Measurements from ENCODE around the gene ABHD4. TPM values are rescaled to one million over a fixed set of nuclear protein-coding genes. Genes with fewer than 3 reads are reported as not detected.

The ABHD4 gene
- total and polyA plus RNA-seq, 10 of the 15 experiments (the other 5 are each of a cell fraction or from before 2014, with no cell fraction given), result 5.4 to 28.7 (median 10.8) TPM

DNA sequence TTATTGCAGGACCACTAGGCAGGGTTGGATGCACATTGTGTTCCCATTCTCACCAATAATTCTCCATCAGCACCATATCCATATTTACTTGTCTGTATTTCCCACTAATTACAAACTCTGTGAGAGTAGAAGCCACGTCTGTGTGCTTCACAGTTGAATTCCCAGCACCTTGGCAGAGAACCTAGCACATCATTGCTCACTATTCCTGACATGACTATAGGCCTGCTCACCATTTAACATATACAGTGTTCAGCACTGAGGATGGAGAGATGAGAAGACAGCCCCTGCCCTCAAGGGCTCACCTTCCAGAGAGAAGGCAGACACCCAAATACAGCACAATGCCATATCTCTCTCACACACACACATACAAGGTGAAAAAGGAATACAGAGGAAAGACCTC lies 14.1 kb upstream of the ABHD4 start:
- peak overlapping the region; percentile 13; the same call in 1 of the 2 replicates for H3K27ac ChIP-seq (ENCODE audit: control insufficient read depth, insufficient read depth)
- no TSS peak for BruUV-seq (replicated peaks)
- POLR2A ChIA-PET, result interaction anchor here (0.6 to 8.1 kb wide), 2 partner anchors 15 to 234 kb away, joined by 5 to 91 read pairs; partner anchors contain the start of gene ABHD4
- H3K9ac ChIP-seq (ENCODE audit: control insufficient read depth, insufficient read depth, low read length), result no peak overlapping the region
- no peaks in the 10 kb centered on the region for H3K27me3 ChIP-seq (replicated peaks in 1 of 2; ENCODE audit: control insufficient read depth in 2 of 2, insufficient read depth in 2 of 2, low read length in 1 of 2)
- TF ChIP-seq, protein P1, sequence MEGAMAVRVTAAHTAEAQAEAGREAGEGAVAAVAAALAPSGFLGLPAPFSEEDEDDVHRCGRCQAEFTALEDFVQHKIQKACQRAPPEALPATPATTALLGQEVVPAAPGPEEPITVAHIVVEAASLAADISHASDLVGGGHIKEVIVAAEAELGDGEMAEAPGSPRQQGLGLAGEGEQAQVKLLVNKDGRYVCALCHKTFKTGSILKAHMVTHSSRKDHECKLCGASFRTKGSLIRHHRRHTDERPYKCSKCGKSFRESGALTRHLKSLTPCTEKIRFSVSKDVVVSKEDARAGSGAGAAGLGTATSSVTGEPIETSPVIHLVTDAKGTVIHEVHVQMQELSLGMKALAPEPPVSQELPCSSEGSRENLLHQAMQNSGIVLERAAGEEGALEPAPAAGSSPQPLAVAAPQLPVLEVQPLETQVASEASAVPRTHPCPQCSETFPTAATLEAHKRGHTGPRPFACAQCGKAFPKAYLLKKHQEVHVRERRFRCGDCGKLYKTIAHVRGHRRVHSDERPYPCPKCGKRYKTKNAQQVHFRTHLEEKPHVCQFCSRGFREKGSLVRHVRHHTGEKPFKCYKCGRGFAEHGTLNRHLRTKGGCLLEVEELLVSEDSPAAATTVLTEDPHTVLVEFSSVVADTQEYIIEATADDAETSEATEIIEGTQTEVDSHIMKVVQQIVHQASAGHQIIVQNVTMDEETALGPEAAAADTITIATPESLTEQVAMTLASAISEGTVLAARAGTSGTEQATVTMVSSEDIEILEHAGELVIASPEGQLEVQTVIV (IDR thresholded peaks at IDR 0.05; ENCODE audit: borderline replicate concordance, partially characterized antibody), result no peak
- TF ChIP-seq SMAD1 (IDR thresholded peaks at IDR 0.05; ENCODE audit: low read depth, partially characterized antibody) (no peak), DPF2 (IDR thresholded peaks at IDR 0.05) (no peak), GABPA (IDR thresholded peaks at IDR 0.05; ENCODE audit: low read depth) (no peak), SP1 (IDR thresholded peaks at IDR 0.05; ENCODE audit: low read depth, low read length) (no peak)
- TF ChIP-seq, protein P2, sequence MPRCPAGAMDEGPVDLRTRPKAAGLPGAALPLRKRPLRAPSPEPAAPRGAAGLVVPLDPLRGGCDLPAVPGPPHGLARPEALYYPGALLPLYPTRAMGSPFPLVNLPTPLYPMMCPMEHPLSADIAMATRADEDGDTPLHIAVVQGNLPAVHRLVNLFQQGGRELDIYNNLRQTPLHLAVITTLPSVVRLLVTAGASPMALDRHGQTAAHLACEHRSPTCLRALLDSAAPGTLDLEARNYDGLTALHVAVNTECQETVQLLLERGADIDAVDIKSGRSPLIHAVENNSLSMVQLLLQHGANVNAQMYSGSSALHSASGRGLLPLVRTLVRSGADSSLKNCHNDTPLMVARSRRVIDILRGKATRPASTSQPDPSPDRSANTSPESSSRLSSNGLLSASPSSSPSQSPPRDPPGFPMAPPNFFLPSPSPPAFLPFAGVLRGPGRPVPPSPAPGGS (IDR thresholded peaks at IDR 0.05; ENCODE audit: borderline replicate concordance, insufficient read depth, low read depth, low read length, poor library complexity, severe bottlenecking), result peak; percentile 44
- no peak overlapping the region for H2AFZ ChIP-seq (ENCODE audit: control insufficient read depth, low read depth, low read length)
- FAIRE-seq, result no peak
- CTCF ChIA-PET, result interaction anchor here (0.6 to 6.4 kb wide), 10 partner anchors 8 to 422 kb away, joined by 3 to 58 read pairs (median 4); partner anchors contain the start of gene ABHD4
- WGBS (ENCODE audit: insufficient coverage, insufficient replicate concordance, low lambda C conversion rate, missing lambda C conversion rate), result 0% methylated on average over 1 of the region's 1 CpG
- RAD21 ChIA-PET (ENCODE audit: unreplicated experiment), result interaction anchor here (1.3 to 2.7 kb wide), 3 partner anchors 14 to 403 kb away, joined by 3 to 25 read pairs (median 11); partner anchors contain the start of gene ABHD4
- DNase-seq (ENCODE audit: low read depth, low spot score), result no peak
- intact Hi-C loops (cut with micrococcal nuclease; ENCODE audit: unreplicated experiment) (no loop called here), in situ Hi-C loops (cut with MboI) (no loop called here)
- peaks cover 0 to 14% of the 10 kb centered on the region in 2 experiments; a peak in 1 of 4 replicates for H3K36me3 ChIP-seq (ENCODE audit: control insufficient read depth in 2 of 2, insufficient read depth in 2 of 2, low read length in 1 of 2)
- H3K79me2 ChIP-seq (ENCODE audit: control insufficient read depth, insufficient read depth, low read length), result peaks cover 76% of the 10 kb centered on the region
- no peaks in the 10 kb centered on the region for H4K20me1 ChIP-seq (ENCODE audit: control insufficient read depth, insufficient read depth)
- peaks cover 32% of the 10 kb centered on the region for H3K4me1 ChIP-seq (ENCODE audit: control insufficient read depth, insufficient read depth, low read length)
- H3K4me3 ChIP-seq, result peak overlapping the region; percentile 43; the same call in 1 of the 2 replicates
- SMC1A ChIA-PET (ENCODE audit: uncharacterized antibody, unreplicated experiment), result interaction anchor here (0.9 to 7.0 kb wide), 9 partner anchors 10 to 265 kb away, joined by 3 to 72 read pairs (median 4); partner anchors contain the start of genes ABHD4 and OR6J1
- peak; percentile 47 for ATAC-seq
- peak overlapping the region; percentile 68 for H3K4me2 ChIP-seq (ENCODE audit: control insufficient read depth, insufficient read depth)
- H3K9me3 ChIP-seq (replicated peaks; ENCODE audit: control insufficient read depth, insufficient read depth, low read length), result no peaks in the 10 kb centered on the region
